Erythroblast (primary cell): ENCODE data around the gene MMRN1.

Experiments used
- DNase-seq, 2 experiments: peaks; one replicate each; lab custom pipeline; 2025; lab: John Stamatoyannopoulos, UW
- GATA1 ChIP-seq: IDR thresholded peaks from 2 replicates; pipeline ENCODE4 v1.6.1; 2011; ENCODE audit warnings: low read depth, mild to moderate bottlenecking, control low read depth, low read length, moderate library complexity
- POLR2A ChIP-seq: IDR thresholded peaks from 2 replicates; pipeline ENCODE4 v1.6.1; 2011; ENCODE audit warnings: mild to moderate bottlenecking, low read length

MMRN1 gene

GRCh38 chr4:89995814-89996213 is 101.2 kb downstream of the MMRN1 start:
- no peak for TF ChIP-seq POLR2A
- TF ChIP-seq GATA1: no peak
- no peak for DNase-seq

GRCh38 chr4:89997171-89997704 is 102.6 kb downstream of the MMRN1 start:
- no peak for DNase-seq
- no peak for TF ChIP-seq POLR2A
- TF ChIP-seq GATA1: no peak

GRCh38 chr4:89998469-89999011 is 103.9 kb downstream of the MMRN1 start:
- TF ChIP-seq GATA1: no peak
- TF ChIP-seq POLR2A: no peak
- DNase-seq: no peak

- no peak for DNase-seq
- TF ChIP-seq GATA1 (no peak), POLR2A (no peak)
These were observed 106.4 kb downstream of the MMRN1 start for GRCh38 chr4:90001023-90001422.

- TF ChIP-seq POLR2A (no peak), GATA1 (no peak)
- no peak for DNase-seq
These were observed 107.9 kb downstream of the MMRN1 start for GRCh38 chr4:90002441-90003062.
